A673 (cell line): Measurements from ENCODE around the gene DNAH7.

Experiments
- EZH2 ChIP-seq: fragments of 200-600 bp; sonication (generic); IDR thresholded peaks from 2 replicates; pipeline ENCODE4 v1.6.1; 2017; ENCODE audit warnings: borderline replicate concordance, low read depth, mild to moderate bottlenecking, mixed read lengths, antibody characterized with exemption, low read length; ENCODE audit not compliant: poor library complexity, severe bottlenecking
- TF ChIP-seq, protein P1 (sequence below): fragments of 300-800, 200-600 bp; sonication (generic); conservative IDR thresholded peaks from 2 replicates; pipeline ENCODE4 v1.5.1; 2017; ENCODE audit warnings: low read depth, mild to moderate bottlenecking, antibody characterized with exemption, low read length, moderate library complexity, mixed read lengths

GRCh38 chr2:196063773-196064172, 4.9 kb downstream of the DNAH7 start:
- TF ChIP-seq, protein P1, sequence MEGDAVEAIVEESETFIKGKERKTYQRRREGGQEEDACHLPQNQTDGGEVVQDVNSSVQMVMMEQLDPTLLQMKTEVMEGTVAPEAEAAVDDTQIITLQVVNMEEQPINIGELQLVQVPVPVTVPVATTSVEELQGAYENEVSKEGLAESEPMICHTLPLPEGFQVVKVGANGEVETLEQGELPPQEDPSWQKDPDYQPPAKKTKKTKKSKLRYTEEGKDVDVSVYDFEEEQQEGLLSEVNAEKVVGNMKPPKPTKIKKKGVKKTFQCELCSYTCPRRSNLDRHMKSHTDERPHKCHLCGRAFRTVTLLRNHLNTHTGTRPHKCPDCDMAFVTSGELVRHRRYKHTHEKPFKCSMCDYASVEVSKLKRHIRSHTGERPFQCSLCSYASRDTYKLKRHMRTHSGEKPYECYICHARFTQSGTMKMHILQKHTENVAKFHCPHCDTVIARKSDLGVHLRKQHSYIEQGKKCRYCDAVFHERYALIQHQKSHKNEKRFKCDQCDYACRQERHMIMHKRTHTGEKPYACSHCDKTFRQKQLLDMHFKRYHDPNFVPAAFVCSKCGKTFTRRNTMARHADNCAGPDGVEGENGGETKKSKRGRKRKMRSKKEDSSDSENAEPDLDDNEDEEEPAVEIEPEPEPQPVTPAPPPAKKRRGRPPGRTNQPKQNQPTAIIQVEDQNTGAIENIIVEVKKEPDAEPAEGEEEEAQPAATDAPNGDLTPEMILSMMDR = no peak
- no peak for TF ChIP-seq EZH2
